HEK293 (cell line): Measurements from ENCODE around the gene DGKB.

Experiments used
- CTCF ChIA-PET: fragments of 350-600 bp; formaldehyde crosslinking; extraction: SDS; loops from one replicate; lab custom pipeline; 2021; ENCODE audit warnings: antibody characterized with exemption; lab: Yijun Ruan, JAX
- POLR2A ChIA-PET: fragments of 300-600 bp; formaldehyde crosslinking; extraction: SDS; loops from one replicate; lab custom pipeline; 2020; ENCODE audit warnings: antibody characterized with exemption, inconsistent platforms; lab: Yijun Ruan, JAX
- H3K27ac ChIP-seq: fragments of 200-500 bp; sonication (Bioruptor generic); 2 replicates; pipeline ENCODE4 v1.5.1; 2014; ENCODE audit warnings: low read depth, low read length, control low read depth, inconsistent platforms; ENCODE audit errors: extremely low read depth
- H3K36me3 ChIP-seq, 2 experiments: fragments of 200-500 bp in 1 of 2; sonication (Bioruptor generic) in 1 of 2; 1 replicate in 1 of 2; 2 replicates in 1 of 2; pipeline ENCODE4 v1.5.1; 2014 to 2017; ENCODE audit warnings: inconsistent platforms in 2 of 2, low read length in 2 of 2; ENCODE audit not compliant: control insufficient read depth in 2 of 2, insufficient read depth in 1 of 2
- H3K4me1 ChIP-seq: fragments of 200-500 bp; sonication (Bioruptor generic); 2 replicates; pipeline ENCODE4 v1.5.1; 2014; ENCODE audit warnings: mild to moderate bottlenecking, low read length, inconsistent platforms; ENCODE audit not compliant: control insufficient read depth, insufficient read depth
- H3K4me3 ChIP-seq: 2 replicates; pipeline ENCODE4 v1.5.1; 2011; ENCODE audit warnings: low read depth, mild to moderate bottlenecking, control low read depth, low read length, moderate library complexity
- H3K9me3 ChIP-seq: fragments of 200-500 bp; sonication (Bioruptor generic); 2 replicates; pipeline ENCODE4 v1.5.1; 2014; ENCODE audit warnings: low read depth, low read length, inconsistent platforms; ENCODE audit not compliant: control insufficient read depth, insufficient read depth
- ELK4 ChIP-seq: IDR thresholded peaks from 2 replicates; pipeline ENCODE4 v1.6.1; 2011; ENCODE audit warnings: mild to moderate bottlenecking, low read depth, low read length, borderline replicate concordance
- PRDM1 ChIP-seq: fragments of 450-650 bp; formaldehyde crosslinking; IDR thresholded peaks from 2 replicates; pipeline ENCODE4; 2016; ENCODE audit warnings: missing biosample characterization, missing genetic modification characterization
- PRDM6 ChIP-seq: fragments of 450-650 bp; formaldehyde crosslinking; IDR thresholded peaks from 2 replicates; pipeline ENCODE4 v1.5.1; 2017; ENCODE audit warnings: missing biosample characterization, missing genetic modification characterization
- ZBTB44 ChIP-seq: fragments of 450-650 bp; IDR thresholded peaks from 2 replicates; pipeline ENCODE4 v1.5.1; 2018; ENCODE audit warnings: missing biosample characterization, mild to moderate bottlenecking, missing genetic modification characterization
- ZBTB7A ChIP-seq: fragments of 450-650 bp; formaldehyde crosslinking; IDR thresholded peaks from 2 replicates; pipeline ENCODE4 v1.5.1; 2016; ENCODE audit warnings: low read depth, missing biosample characterization, missing genetic modification characterization
- ZNF24 ChIP-seq: fragments of 450-650 bp; formaldehyde crosslinking; IDR thresholded peaks from 2 replicates; pipeline ENCODE4 v1.5.1; 2016; ENCODE audit warnings: missing biosample characterization, missing genetic modification characterization
- ZNF266 ChIP-seq: fragments of 450-650 bp; formaldehyde crosslinking; IDR thresholded peaks from 2 replicates; pipeline ENCODE4 v1.5.1; 2016; ENCODE audit warnings: missing biosample characterization, missing genetic modification characterization, low read depth
- ZNF37A ChIP-seq: fragments of 450-650 bp; IDR thresholded peaks from 2 replicates; pipeline ENCODE4 v1.5.1; 2018; ENCODE audit warnings: missing biosample characterization, missing genetic modification characterization
- ZNF391 ChIP-seq: fragments of 450-650 bp; formaldehyde crosslinking; IDR thresholded peaks from 2 replicates; pipeline ENCODE4 v1.5.1; 2016; ENCODE audit warnings: low read depth, missing biosample characterization, missing genetic modification characterization, borderline replicate concordance
- ZNF544 ChIP-seq: fragments of 450-650 bp; formaldehyde crosslinking; IDR thresholded peaks from 2 replicates; pipeline ENCODE4 v1.5.0; 2017; ENCODE audit warnings: missing biosample characterization, missing genetic modification characterization
- ZNF560 ChIP-seq: fragments of 450-650 bp; formaldehyde crosslinking; IDR thresholded peaks from 2 replicates; pipeline ENCODE4 v1.5.1; 2017; ENCODE audit warnings: missing biosample characterization, missing genetic modification characterization, borderline replicate concordance
- ZNF596 ChIP-seq: fragments of 450-650 bp; IDR thresholded peaks from 2 replicates; pipeline ENCODE4 v1.5.0; 2018; ENCODE audit warnings: missing biosample characterization, mild to moderate bottlenecking, missing genetic modification characterization, moderate library complexity
- ZNF624 ChIP-seq: fragments of 450-650 bp; formaldehyde crosslinking; IDR thresholded peaks from 2 replicates; pipeline ENCODE4 v1.5.1; 2017; ENCODE audit warnings: missing biosample characterization, missing genetic modification characterization
- ZNF701 ChIP-seq: fragments of 450-650 bp; formaldehyde crosslinking; IDR thresholded peaks from 2 replicates; pipeline ENCODE4 v1.5.1; 2016; ENCODE audit warnings: missing biosample characterization, missing genetic modification characterization
- ZSCAN30 ChIP-seq: fragments of 450-650 bp; IDR thresholded peaks from 2 replicates; pipeline ENCODE4 v1.5.1; 2018; ENCODE audit warnings: missing biosample characterization, mild to moderate bottlenecking, missing genetic modification characterization, moderate library complexity
- TF ChIP-seq, protein P1 (sequence below): fragments of 450-650 bp; formaldehyde crosslinking; IDR thresholded peaks from 2 replicates; pipeline ENCODE4 v1.5.1; 2016; ENCODE audit warnings: missing biosample characterization, missing genetic modification characterization
- TF ChIP-seq, protein P2 (sequence below): fragments of 450-650 bp; formaldehyde crosslinking; IDR thresholded peaks from 2 replicates; pipeline ENCODE4 v1.5.1; 2016; ENCODE audit warnings: missing biosample characterization, missing genetic modification characterization
- TF ChIP-seq, protein P3 (sequence below): fragments of 450-650 bp; formaldehyde crosslinking; IDR thresholded peaks from 2 replicates; pipeline ENCODE4 v1.5.1; 2016; ENCODE audit warnings: missing biosample characterization, missing genetic modification characterization
- TF ChIP-seq, protein P4 (sequence below): fragments of 450-650 bp; formaldehyde crosslinking; IDR thresholded peaks from 2 replicates; pipeline ENCODE4 v1.5.1; 2016; ENCODE audit warnings: missing biosample characterization, missing genetic modification characterization, low read depth
- TF ChIP-seq, protein P5 (sequence below): fragments of 450-650 bp; formaldehyde crosslinking; IDR thresholded peaks from 2 replicates; pipeline ENCODE4 v1.5.1; 2016; ENCODE audit warnings: missing biosample characterization, missing genetic modification characterization, borderline replicate concordance

The DGKB gene

GRCh38 chr7:14759785-14760184, 142.8 kb downstream of the DGKB start:
- CTCF ChIA-PET, result interaction anchor here (0.7 kb wide), 1 partner anchor 9 kb away, joined by 3 read pairs; no protein-coding TSS in a partner anchor
- H3K9me3 ChIP-seq, result no peaks in the 10 kb centered on the region
- no peak overlapping the region for H3K4me3 ChIP-seq
- H3K36me3 ChIP-seq, result no peaks in the 10 kb centered on the region
- TF ChIP-seq ZSCAN30 (tag by site-specific recombination) (no peak), ZNF37A (no peak), ZNF391 (tag by site-specific recombination) (no peak), ZNF24 (tag by site-specific recombination) (no peak), ZNF560 (tag by site-specific recombination) (no peak), ZNF701 (tag by site-specific recombination) (no peak), ZNF544 (tag by site-specific recombination) (no peak), PRDM6 (tag by site-specific recombination) (no peak), ZBTB7A (no peak), PRDM1 (no peak), ZNF596 (tag by site-specific recombination) (no peak), ZNF624 (tag by site-specific recombination) (no peak), ELK4 (no peak), ZBTB44 (tag by site-specific recombination) (no peak)
- TF ChIP-seq, protein P1, sequence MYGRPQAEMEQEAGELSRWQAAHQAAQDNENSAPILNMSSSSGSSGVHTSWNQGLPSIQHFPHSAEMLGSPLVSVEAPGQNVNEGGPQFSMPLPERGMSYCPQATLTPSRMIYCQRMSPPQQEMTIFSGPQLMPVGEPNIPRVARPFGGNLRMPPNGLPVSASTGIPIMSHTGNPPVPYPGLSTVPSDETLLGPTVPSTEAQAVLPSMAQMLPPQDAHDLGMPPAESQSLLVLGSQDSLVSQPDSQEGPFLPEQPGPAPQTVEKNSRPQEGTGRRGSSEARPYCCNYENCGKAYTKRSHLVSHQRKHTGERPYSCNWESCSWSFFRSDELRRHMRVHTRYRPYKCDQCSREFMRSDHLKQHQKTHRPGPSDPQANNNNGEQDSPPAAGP (tag by site-specific recombination), result no peak
- TF ChIP-seq, protein P2, sequence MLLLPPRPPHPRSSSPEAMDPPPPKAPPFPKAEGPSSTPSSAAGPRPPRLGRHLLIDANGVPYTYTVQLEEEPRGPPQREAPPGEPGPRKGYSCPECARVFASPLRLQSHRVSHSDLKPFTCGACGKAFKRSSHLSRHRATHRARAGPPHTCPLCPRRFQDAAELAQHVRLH, result no peak
- TF ChIP-seq, protein P3, sequence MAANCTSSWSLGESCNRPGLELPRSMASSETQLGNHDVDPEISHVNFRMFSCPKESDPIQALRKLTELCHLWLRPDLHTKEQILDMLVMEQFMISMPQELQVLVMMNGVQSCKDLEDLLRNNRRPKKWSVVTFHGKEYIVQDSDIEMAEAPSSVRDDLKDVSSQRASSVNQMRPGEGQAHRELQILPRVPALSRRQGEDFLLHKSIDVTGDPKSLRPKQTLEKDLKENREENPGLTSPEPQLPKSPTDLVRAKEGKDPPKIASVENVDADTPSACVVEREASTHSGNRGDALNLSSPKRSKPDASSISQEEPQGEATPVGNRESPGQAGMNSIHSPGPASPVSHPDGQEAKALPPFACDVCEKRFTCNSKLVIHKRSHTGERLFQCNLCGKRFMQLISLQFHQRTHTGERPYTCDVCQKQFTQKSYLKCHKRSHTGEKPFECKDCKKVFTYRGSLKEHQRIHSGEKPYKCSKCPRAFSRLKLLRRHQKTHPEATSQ (tag by site-specific recombination), result no peak
- POLR2A ChIA-PET, result no interaction called here
- no peaks in the 10 kb centered on the region for H3K4me1 ChIP-seq
- no peak overlapping the region for H3K27ac ChIP-seq

- ChIA-PET POLR2A (no interaction called here), CTCF (interaction anchor here (0.6 kb wide), 1 partner anchor 38 kb away, joined by 3 read pairs; no protein-coding TSS in a partner anchor)
- no peak for TF ChIP-seq ZBTB44 (tag by site-specific recombination)
- no peak for TF ChIP-seq ZNF266
- TF ChIP-seq, protein P4, sequence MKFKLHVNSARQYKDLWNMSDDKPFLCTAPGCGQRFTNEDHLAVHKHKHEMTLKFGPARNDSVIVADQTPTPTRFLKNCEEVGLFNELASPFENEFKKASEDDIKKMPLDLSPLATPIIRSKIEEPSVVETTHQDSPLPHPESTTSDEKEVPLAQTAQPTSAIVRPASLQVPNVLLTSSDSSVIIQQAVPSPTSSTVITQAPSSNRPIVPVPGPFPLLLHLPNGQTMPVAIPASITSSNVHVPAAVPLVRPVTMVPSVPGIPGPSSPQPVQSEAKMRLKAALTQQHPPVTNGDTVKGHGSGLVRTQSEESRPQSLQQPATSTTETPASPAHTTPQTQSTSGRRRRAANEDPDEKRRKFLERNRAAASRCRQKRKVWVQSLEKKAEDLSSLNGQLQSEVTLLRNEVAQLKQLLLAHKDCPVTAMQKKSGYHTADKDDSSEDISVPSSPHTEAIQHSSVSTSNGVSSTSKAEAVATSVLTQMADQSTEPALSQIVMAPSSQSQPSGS (tag by site-specific recombination), result no peak
- TF ChIP-seq, protein P5, sequence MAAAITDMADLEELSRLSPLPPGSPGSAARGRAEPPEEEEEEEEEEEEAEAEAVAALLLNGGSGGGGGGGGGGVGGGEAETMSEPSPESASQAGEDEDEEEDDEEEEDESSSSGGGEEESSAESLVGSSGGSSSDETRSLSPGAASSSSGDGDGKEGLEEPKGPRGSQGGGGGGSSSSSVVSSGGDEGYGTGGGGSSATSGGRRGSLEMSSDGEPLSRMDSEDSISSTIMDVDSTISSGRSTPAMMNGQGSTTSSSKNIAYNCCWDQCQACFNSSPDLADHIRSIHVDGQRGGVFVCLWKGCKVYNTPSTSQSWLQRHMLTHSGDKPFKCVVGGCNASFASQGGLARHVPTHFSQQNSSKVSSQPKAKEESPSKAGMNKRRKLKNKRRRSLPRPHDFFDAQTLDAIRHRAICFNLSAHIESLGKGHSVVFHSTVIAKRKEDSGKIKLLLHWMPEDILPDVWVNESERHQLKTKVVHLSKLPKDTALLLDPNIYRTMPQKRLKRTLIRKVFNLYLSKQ (tag by site-specific recombination), result no peak
- Histone ChIP-seq H3K36me3 (no peaks in the 10 kb centered on the region), H3K9me3 (no peaks in the 10 kb centered on the region), H3K4me1 (no peaks in the 10 kb centered on the region), H3K4me3 (no peak overlapping the region), H3K27ac (no peak overlapping the region)
Measured at GRCh38 chr7:14754631-14755030, 147.9 kb downstream of the DGKB start.
